ENCODE data around the gene SCCPDH. TPM values are rescaled to one million over a fixed set of nuclear protein-coding genes. Genes with fewer than 3 reads are reported as not detected.
"Not testable (repeated sequence)": the region's sequence is repeated elsewhere in the genome, so short reads cannot be mapped to it uniquely, and the experiment has no call there.

Gene SCCPDH
- total RNA-seq, 1 experiment from 2014 or later = 46.7 TPM

- DNase-seq (ENCODE audit: low read depth) = peak; percentile 80
- in situ Hi-C loops (cut with HindIII; ENCODE audit: low pct_unique_long_range_greater_than_20kb, low sequenced_read_pairs) = no loop called here
Observed at GRCh38 chr1:246699095-246699735, 25.0 kb upstream of the SCCPDH start.

- in situ Hi-C loops (cut with HindIII; ENCODE audit: low pct_unique_long_range_greater_than_20kb, low sequenced_read_pairs) = no loop called here
Observed at GRCh38 chr1:246703581-246703980, 20.6 kb upstream of the SCCPDH start.

DNA sequence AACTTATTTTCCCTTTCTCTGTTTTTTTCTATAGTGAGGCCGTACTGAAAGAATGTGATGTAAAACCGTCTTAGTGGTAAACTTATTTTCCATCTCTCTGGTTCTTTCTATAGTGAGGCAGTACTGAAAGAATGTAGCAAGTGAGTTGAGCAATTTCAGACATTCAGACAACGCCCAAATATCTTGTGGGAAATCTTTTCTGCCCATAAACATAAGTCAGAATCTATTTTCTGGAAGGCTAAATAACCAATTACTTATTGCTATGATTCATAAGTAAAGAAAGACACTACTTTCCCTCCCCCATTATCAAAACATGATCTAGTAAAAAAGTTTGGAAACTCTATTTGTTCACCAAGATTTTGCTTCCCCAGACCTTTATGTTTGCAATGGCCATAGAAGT is 18.8 kb upstream of the SCCPDH start:
- DNase-seq (ENCODE audit: low read depth) = peak; percentile 24
- in situ Hi-C loops (cut with HindIII; ENCODE audit: low pct_unique_long_range_greater_than_20kb, low sequenced_read_pairs) = no loop called here

More at GRCh38 chr1:246703581-246703980, 20.6 kb upstream of the SCCPDH start:
- DNase-seq (ENCODE audit: low read depth) = no peak

GRCh38 chr1:246708166-246708565 is 16.0 kb upstream of the SCCPDH start:
- in situ Hi-C loops (cut with HindIII; ENCODE audit: low pct_unique_long_range_greater_than_20kb, low sequenced_read_pairs) = no loop called here
- no peak for DNase-seq (ENCODE audit: low read depth)

GRCh38 chr1:246709196-246709595 is 15.0 kb upstream of the SCCPDH start:
- no peak for DNase-seq (ENCODE audit: low read depth)
- in situ Hi-C loops (cut with HindIII; ENCODE audit: low pct_unique_long_range_greater_than_20kb, low sequenced_read_pairs) = no loop called here

- no peak for DNase-seq (ENCODE audit: low read depth)
- in situ Hi-C loops (cut with HindIII; ENCODE audit: low pct_unique_long_range_greater_than_20kb, low sequenced_read_pairs) = no loop called here
Observed at GRCh38 chr1:246709835-246710234, 14.4 kb upstream of the SCCPDH start.

DNA sequence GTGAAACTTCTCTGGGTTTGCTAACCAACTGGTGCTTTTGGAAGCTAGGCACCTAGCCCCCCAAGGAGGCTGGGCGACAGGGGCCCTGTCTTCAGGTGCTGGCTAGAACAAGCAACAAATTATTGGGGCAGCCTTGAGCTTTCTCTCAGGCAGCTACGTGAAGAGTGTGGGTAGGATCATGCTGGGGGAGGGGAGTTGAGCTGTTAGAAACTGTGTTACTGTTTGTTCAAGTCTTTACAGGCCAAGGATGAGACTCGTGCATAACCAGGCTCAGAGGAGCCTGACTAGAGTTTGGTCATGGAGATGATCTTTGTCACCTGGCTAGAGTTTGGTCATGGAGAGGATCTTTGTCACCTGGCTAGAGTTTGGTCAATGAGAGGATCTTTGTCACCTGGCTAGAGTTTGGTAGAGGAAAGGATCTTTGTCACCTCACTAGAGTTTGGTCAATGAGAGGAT is 12.6 kb upstream of the SCCPDH start:
- in situ Hi-C loops (cut with HindIII; ENCODE audit: low pct_unique_long_range_greater_than_20kb, low sequenced_read_pairs) = no loop called here

GRCh38 chr1:246712428-246712827 is 11.8 kb upstream of the SCCPDH start:
- DNase-seq (ENCODE audit: low read depth); in situ Hi-C loops (cut with HindIII; ENCODE audit: low pct_unique_long_range_greater_than_20kb, low sequenced_read_pairs): not testable (repeated sequence)

More for the DNA sequence above, 12.6 kb upstream of the SCCPDH start:
- no peak for DNase-seq (ENCODE audit: low read depth)

GRCh38 chr1:246719361-246719760 is 4.8 kb upstream of the SCCPDH start:
- DNase-seq (ENCODE audit: low read depth); in situ Hi-C loops (cut with HindIII; ENCODE audit: low pct_unique_long_range_greater_than_20kb, low sequenced_read_pairs): not testable (repeated sequence)

GRCh38 chr1:246720814-246721213 is 3.4 kb upstream of the SCCPDH start:
- in situ Hi-C loops (cut with HindIII; ENCODE audit: low pct_unique_long_range_greater_than_20kb, low sequenced_read_pairs); DNase-seq (ENCODE audit: low read depth): not testable (repeated sequence)

DNA sequence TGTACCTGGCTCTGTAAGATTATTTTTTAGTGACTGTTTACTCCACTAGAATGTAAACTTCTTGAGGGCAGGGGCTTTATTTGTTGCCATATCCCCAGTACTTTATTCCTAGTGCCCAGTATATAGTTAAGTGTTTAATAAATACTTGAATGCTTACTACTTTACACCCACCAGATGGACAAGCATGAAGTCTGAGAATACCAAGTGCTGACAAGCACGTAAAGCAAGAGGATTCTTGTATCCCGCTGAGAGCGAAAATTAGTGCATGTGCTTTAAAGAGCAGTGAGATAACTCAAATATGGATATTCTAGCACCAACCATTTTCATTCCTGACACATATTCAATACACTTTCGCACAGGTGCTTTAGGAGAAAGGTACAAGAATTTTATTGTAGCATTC is 1.5 kb upstream of the SCCPDH start:
- in situ Hi-C loops (cut with HindIII; ENCODE audit: low pct_unique_long_range_greater_than_20kb, low sequenced_read_pairs) = no loop called here

GRCh38 chr1:246724731-246725095 is 504 bp downstream of the SCCPDH start:
- in situ Hi-C loops (cut with HindIII; ENCODE audit: low pct_unique_long_range_greater_than_20kb, low sequenced_read_pairs) = no loop called here
- peak; percentile 78 for DNase-seq (ENCODE audit: low read depth)

More for the DNA sequence above, 1.5 kb upstream of the SCCPDH start:
- no peak for DNase-seq (ENCODE audit: low read depth)

- no peak for DNase-seq (ENCODE audit: low read depth)
- in situ Hi-C loops (cut with HindIII; ENCODE audit: low pct_unique_long_range_greater_than_20kb, low sequenced_read_pairs) = no loop called here
Observed at GRCh38 chr1:246725191-246725590, 982 bp downstream of the SCCPDH start.

DNA sequence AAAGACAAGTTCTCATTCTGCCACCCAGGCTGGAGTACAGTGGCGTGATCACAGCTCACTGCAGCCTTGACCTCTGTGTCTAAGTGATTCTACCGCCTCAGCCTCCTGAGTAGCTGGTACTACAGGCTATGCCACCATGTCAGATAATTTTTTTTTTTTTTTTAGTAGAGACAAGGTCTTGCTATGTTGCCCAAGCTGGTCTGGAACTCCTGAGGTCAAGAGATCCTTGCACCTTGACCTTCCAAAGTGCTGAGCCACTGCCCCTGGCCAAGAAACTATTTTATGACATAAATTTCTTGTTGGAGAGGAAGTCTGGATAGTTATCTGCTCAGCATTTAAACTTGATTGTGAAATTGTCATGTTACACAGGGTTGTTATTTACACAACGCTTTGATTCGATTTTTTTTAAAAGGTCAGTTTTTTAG is 2.1 kb downstream of the SCCPDH start:
- in situ Hi-C loops (cut with HindIII; ENCODE audit: low pct_unique_long_range_greater_than_20kb, low sequenced_read_pairs) = no loop called here
- no peak for DNase-seq (ENCODE audit: low read depth)

- no peak for DNase-seq (ENCODE audit: low read depth)
- in situ Hi-C loops (cut with HindIII; ENCODE audit: low pct_unique_long_range_greater_than_20kb, low sequenced_read_pairs) = no loop called here
Observed at GRCh38 chr1:246726881-246727280, 2.7 kb downstream of the SCCPDH start.

DNA sequence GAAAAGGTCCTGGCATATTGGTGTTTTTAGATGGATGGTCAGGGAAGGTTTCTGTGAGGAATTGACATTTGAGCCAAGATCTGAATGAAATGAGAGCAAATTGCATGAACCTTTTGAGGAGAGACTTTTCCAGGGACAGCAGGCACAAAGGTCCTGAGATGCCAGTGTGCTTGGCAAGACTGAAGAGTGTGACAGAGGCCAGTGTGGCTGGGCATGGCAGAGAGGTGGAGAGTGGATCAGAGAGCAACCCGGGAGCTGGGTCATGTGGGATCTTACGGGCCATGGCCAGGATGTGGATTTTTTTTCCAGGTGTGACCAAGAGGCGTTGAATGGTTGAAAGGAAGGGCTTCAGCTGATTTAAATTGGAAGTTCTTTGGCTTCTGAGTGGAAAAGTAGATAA is 3.4 kb downstream of the SCCPDH start:
- in situ Hi-C loops (cut with HindIII; ENCODE audit: low pct_unique_long_range_greater_than_20kb, low sequenced_read_pairs) = no loop called here
- DNase-seq (ENCODE audit: low read depth) = no peak

- DNase-seq (ENCODE audit: low read depth) = peak; percentile 23
- in situ Hi-C loops (cut with HindIII; ENCODE audit: low pct_unique_long_range_greater_than_20kb, low sequenced_read_pairs) = no loop called here
Observed at GRCh38 chr1:246728311-246728710, 4.1 kb downstream of the SCCPDH start.

DNA sequence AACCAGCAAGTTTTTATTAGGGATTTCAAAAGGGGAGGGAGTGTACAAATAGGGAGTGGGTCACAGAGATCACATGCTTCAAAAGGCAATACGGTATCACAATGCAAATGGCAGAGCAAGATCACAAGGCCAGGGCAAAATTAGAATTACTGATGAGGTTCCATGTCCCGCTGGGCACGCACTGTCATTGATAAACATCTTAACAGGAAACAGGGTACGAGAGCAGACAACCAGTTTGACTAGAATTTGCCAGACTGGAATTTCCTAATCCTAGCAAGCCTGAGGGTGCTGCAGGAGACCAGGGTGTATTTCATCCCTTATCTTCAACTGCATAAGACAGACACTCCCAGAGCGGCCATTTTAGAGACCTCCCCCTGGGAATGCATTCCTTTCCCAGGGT is 4.8 kb downstream of the SCCPDH start:
- in situ Hi-C loops (cut with HindIII; ENCODE audit: low pct_unique_long_range_greater_than_20kb, low sequenced_read_pairs); DNase-seq (ENCODE audit: low read depth): not testable (repeated sequence)

DNA sequence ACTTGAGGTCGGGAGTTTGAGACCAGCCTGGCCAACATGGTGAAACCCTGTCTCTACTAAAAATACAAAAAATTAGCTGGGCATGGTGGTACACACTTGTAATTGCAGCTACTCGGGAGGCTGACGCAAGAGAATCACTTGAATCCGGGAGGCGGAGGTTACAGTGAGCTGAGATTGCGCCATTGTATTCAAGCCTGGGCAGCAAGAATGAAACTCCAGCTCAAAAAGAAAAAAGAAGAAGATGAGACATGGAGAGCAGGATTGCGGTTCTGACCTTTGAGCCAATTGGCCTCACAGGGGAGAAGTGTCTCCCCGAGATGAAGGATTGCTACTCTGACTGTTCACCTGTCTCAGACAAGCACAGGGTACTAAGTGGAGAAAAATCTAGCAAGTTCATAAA is 6.6 kb downstream of the SCCPDH start:
- in situ Hi-C loops (cut with HindIII; ENCODE audit: low pct_unique_long_range_greater_than_20kb, low sequenced_read_pairs) = no loop called here
- no peak for DNase-seq (ENCODE audit: low read depth)

DNA sequence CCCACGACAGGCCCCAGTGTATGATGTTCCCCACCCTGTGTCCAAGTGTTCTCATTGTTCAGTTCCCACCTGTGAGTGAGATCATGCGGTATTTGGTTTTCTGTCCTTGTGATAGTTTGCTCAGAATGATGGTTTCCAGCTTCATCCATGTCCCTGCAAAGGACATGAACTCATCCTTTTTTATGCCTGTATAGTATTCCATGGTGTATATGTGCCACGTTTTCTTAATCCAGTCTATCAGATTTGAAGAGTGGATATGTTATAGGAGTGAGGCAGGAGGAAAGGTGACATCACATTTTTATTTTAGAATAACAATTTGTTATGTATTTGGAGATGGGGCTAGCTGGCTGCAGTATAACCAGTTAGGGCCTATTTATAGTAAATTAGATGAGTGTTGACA is 7.7 kb downstream of the SCCPDH start:
- in situ Hi-C loops (cut with HindIII; ENCODE audit: low pct_unique_long_range_greater_than_20kb, low sequenced_read_pairs); DNase-seq (ENCODE audit: low read depth): not testable (repeated sequence)
